H1 (cell line): ENCODE results near the gene VSTM4. TPM values are rescaled to one million over a fixed set of nuclear protein-coding genes. Genes with fewer than 3 reads are reported as not detected.

ENCODE experiments used
- ASH2L ChIP-seq: fragments of 200-600, 300-600 bp; sonication (generic); IDR thresholded peaks from one replicate; pipeline ENCODE4 v1.7.1; 2017; ENCODE audit warnings: low read length
- EZH2 ChIP-seq: fragments of 200-600 bp; sonication (generic); IDR thresholded peaks from 2 replicates; pipeline ENCODE4 v1.7.1; 2012; ENCODE audit warnings: low read depth, mild to moderate bottlenecking, moderate library complexity, low read length, inconsistent platforms; ENCODE audit not compliant: severe bottlenecking
- RAD21 ChIP-seq, 2 experiments: IDR thresholded peaks in 1 of 2; conservative IDR thresholded peaks in 1 of 2; 2 replicates each; pipeline ENCODE4 v1.6.1; 2011; ENCODE audit warnings: low read depth in 2 of 2, low read length in 2 of 2, improper control_type of control experiment in 1 of 2, inconsistent platforms in 1 of 2, mild to moderate bottlenecking in 1 of 2, moderate library complexity in 1 of 2
- SP4 ChIP-seq: IDR thresholded peaks from 2 replicates; pipeline ENCODE4 v1.6.1; 2012; ENCODE audit warnings: low read length, inconsistent platforms
- SRF ChIP-seq: IDR thresholded peaks from 2 replicates; pipeline ENCODE4 v1.6.1; 2011; ENCODE audit warnings: mild to moderate bottlenecking, low read depth, low read length, moderate library complexity
- ZNF274 ChIP-seq: IDR thresholded peaks from 2 replicates; pipeline ENCODE4 v1.7.0; 2012; ENCODE audit warnings: low read length, borderline replicate concordance; ENCODE audit errors: extremely low read depth
- polyA plus RNA-seq, 7 experiments: library from polyadenylated mRNA; depleted of rRNA in 3 of 7; stranded (reverse) in 5 of 7; unstranded in 2 of 7; fragments of >200 nt in 5 of 7; fragments of 200-250 nt in 2 of 7; gene quantifications; 1 replicate in 5 of 7; 2 replicates in 1 of 7; 4 replicates in 1 of 7; pipeline versions ENCODE4 v1.2.1 to v1.2.3, GENCODE V29; 2011 to 2013; ENCODE audit warnings: missing spikeins in 2 of 7, mixed read lengths in 2 of 7
- total RNA-seq: library from RNA; stranded (reverse); fragmentation: NEBNext Ultra II Directional; extraction: Animal tissue kit (Norgen Biotek cat#: 25700); gene quantifications from 2 replicates; pipeline ENCODE4 v1.2.1, GENCODE V29; 2021

Gene VSTM4
- total and polyA plus RNA-seq, 2 of the 8 experiments (the other 6 are each of a cell fraction or from before 2014, with no cell fraction given) = 0.48 to 0.73 TPM

DNA sequence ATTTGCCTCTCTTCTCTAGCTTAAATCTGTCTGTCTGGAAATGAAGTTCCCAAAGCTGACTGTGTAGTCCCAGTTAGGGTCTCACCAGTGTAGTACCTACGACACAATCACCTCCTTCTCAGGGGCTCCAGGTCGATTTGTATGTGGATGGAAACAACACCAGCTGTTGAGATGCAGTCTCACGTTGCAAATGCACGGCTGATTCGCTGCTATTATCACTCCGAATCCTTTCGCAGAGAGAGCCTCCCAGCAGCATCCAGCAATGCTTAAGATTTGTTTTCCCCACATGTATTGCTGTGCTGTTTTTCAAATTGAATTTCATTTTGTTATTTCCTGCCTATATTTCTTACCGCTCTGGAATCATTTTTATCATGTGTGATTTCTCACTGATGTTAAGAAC lies 16.3 kb downstream of the VSTM4 start (continued):
- TF ChIP-seq ZNF274 (no peak), SP4 (no peak), EZH2 (no peak), ASH2L (no peak), SRF (no peak), RAD21 (IDR thresholded peaks at IDR 0.05 in 1 of 2, conservative IDR thresholded peaks at IDR 0.05 in 1 of 2; ENCODE audit: low read depth in 2 of 2, low read length in 2 of 2) (no peak)
